ENCODE results near the gene SIX4. TPM values are rescaled to one million over a fixed set of nuclear protein-coding genes. Genes with fewer than 3 reads are reported as not detected.

Gene SIX4
- total RNA-seq, 1 donor from 2014 or later, result 0.69 TPM

- Histone ChIP-seq H3K4me3 (no peak overlapping the region), H3K4me1 (no peaks in the 10 kb centered on the region), H3K27ac (no peak overlapping the region), H3K9me3 (no peaks in the 10 kb centered on the region), H3K27me3 (no peaks in the 10 kb centered on the region), H3K36me3 (no peaks in the 10 kb centered on the region)
- TF ChIP-seq, protein P1, sequence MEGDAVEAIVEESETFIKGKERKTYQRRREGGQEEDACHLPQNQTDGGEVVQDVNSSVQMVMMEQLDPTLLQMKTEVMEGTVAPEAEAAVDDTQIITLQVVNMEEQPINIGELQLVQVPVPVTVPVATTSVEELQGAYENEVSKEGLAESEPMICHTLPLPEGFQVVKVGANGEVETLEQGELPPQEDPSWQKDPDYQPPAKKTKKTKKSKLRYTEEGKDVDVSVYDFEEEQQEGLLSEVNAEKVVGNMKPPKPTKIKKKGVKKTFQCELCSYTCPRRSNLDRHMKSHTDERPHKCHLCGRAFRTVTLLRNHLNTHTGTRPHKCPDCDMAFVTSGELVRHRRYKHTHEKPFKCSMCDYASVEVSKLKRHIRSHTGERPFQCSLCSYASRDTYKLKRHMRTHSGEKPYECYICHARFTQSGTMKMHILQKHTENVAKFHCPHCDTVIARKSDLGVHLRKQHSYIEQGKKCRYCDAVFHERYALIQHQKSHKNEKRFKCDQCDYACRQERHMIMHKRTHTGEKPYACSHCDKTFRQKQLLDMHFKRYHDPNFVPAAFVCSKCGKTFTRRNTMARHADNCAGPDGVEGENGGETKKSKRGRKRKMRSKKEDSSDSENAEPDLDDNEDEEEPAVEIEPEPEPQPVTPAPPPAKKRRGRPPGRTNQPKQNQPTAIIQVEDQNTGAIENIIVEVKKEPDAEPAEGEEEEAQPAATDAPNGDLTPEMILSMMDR (IDR thresholded peaks at IDR 0.05), result no peak
- intact Hi-C loops (cut with DNase I), result no loop called here
- no peak for ATAC-seq
- DNase-seq, result no peak
Measured at GRCh38 chr14:60744566-60744965, 20.4 kb upstream of the SIX4 start.

DNA sequence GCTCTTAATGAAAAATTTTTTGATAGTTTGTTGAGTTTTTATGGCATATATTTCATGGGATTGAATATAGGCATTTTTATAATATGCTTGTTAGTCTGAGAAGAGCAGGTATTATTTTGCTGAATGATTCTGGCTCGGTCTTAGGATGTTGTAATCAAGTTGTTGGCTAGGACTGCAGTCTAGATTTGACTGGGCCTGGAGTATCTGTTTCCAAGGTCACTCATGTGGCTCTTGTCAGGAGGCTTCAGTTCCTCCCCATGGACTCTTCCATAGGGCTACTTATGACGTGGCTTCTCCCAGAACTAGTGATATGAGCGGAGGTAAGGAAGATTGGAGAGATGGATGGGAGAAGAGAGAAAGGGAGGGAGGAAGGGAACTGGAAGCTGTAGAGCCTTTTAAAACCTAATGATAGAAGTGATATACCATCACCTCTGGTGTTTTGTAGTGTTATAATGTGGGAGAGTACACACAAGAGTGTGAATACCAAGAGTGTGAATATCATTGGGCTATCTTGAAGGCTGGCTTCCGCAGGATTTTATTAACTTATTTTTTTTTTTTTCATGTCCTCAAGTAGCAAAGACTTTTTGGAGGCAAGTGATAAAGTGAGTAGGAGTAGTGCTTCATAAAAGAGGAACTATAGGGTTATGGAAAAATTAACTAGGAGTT lies 14.8 kb upstream of the SIX4 start:
- DNase-seq, result no peak
- TF ChIP-seq, protein P1 (IDR thresholded peaks at IDR 0.05), result no peak
- Histone ChIP-seq H3K27me3 (no peaks in the 10 kb centered on the region), H3K36me3 (no peaks in the 10 kb centered on the region), H3K9me3 (no peaks in the 10 kb centered on the region), H3K27ac (no peak overlapping the region), H3K4me1 (peaks cover 12% of the 10 kb centered on the region), H3K4me3 (no peak overlapping the region)
- intact Hi-C loops (cut with DNase I), result no loop called here
- no peak for ATAC-seq

GRCh38 chr14:60736494-60736893 lies 12.3 kb upstream of the SIX4 start:
- Histone ChIP-seq H3K4me3 (peak overlapping the region; percentile 80), H3K4me1 (peaks cover 12% of the 10 kb centered on the region), H3K27me3 (no peaks in the 10 kb centered on the region), H3K27ac (no peak overlapping the region), H3K36me3 (no peaks in the 10 kb centered on the region), H3K9me3 (no peaks in the 10 kb centered on the region)
- TF ChIP-seq, protein P1 (IDR thresholded peaks at IDR 0.05), result no peak
- intact Hi-C loops (cut with DNase I), result no loop called here
- ATAC-seq (no peak), DNase-seq (no peak)

- no peaks in the 10 kb centered on the region for H3K9me3 ChIP-seq
- H3K36me3 ChIP-seq, result no peaks in the 10 kb centered on the region
- peak overlapping the region; percentile 80 for H3K4me3 ChIP-seq
- H3K27me3 ChIP-seq, result no peaks in the 10 kb centered on the region
- TF ChIP-seq, protein P1 (IDR thresholded peaks at IDR 0.05), result no peak
- H3K4me1 ChIP-seq, result peaks cover 12% of the 10 kb centered on the region
- intact Hi-C loops (cut with DNase I), result no loop called here
- peak overlapping the region; percentile 70 for H3K27ac ChIP-seq
- ATAC-seq (no peak), DNase-seq (no peak)
Measured at GRCh38 chr14:60735416-60735815, 11.3 kb upstream of the SIX4 start.

- peaks cover 12% of the 10 kb centered on the region for H3K4me1 ChIP-seq
- no peaks in the 10 kb centered on the region for H3K36me3 ChIP-seq
- DNase-seq (peak; percentile 88), ATAC-seq (peak; percentile 99)
- peak within 1 kb of the TSS; percentile 70 for H3K27ac ChIP-seq
- TF ChIP-seq, protein P1 (IDR thresholded peaks at IDR 0.05), result no peak
- intact Hi-C loops (cut with DNase I), result no loop called here
- no peaks in the 10 kb centered on the region for H3K9me3 ChIP-seq
- H3K27me3 ChIP-seq, result no peaks in the 10 kb centered on the region
- peak within 1 kb of the TSS; percentile 80 for H3K4me3 ChIP-seq
Measured at GRCh38 chr14:60734465-60735242, 10.5 kb upstream of the SIX4 start, which contains the start of gene MNAT1. MNAT1 (plus strand) TSS chr14:60734761; CDS start chr14:60734863, 102 bp downstream.
